AG10803 (cell line): Measurements from ENCODE around the gene CLIC1.

Experiments used
- DNase-seq: peaks from one replicate; pipeline ENCODE4 v3.0.0; 2010; ENCODE audit warnings: low read depth
- H3K4me3 ChIP-seq: 2 replicates; pipeline ENCODE4 v1.5.1; 2011; ENCODE audit warnings: mild to moderate bottlenecking, low read length, control low read depth
- CTCF ChIP-seq: conservative IDR thresholded peaks from 2 replicates; pipeline ENCODE4 v1.5.1; 2011; ENCODE audit warnings: mild to moderate bottlenecking, low read length, control low read depth, inconsistent platforms

The CLIC1 gene

DNA sequence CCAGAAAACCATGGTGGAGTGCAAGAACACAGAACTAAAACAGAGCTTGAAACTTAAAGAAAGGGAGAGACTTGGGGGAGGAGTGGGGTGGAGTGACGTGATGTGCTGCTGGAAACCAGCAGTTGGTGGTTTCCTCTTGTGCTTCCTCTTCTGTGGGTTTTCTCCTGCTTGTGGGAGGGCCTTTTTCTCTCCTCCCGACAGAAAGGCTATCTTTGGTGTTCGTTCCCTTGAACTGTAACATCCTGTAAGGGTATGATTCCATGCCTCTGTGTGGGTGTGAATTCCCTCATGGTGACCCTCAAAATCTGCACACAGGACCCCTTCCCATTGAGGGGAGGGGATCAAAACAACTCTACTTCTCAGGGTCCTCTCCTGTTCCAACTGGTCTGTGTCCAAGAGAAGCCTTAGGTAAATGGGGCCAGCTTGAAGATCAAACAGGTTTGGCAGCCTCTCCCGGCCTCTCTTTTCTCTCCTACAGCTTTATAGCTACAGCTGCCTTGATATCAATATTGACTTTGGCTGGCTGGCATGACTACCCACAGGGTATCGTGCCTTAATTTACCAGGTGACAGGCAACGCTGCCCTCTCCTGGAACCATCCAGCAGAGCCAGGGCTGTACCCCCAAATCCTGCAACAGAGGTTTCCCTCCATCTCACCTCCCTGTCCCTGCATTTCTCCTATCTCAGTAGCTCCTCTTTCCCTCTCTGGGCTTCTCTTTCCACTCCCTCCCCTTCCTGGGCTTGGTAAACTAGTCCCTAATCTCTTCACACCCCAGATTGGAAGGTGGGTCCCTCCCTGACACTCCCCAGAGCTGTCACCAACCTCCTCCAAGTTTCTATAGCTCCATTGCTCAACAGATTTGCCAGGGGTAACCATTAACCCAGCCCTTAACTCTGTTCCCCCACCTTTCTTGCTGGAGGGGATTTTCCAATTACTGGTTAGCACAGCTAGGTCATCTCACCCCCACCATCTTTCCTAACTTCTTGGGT, 2.0 kb upstream of the CLIC1 start:
- H3K4me3 ChIP-seq, result peak overlapping the region; percentile 24
- peak; percentile 32 for TF ChIP-seq CTCF
- peak; percentile 80 for DNase-seq

DNA sequence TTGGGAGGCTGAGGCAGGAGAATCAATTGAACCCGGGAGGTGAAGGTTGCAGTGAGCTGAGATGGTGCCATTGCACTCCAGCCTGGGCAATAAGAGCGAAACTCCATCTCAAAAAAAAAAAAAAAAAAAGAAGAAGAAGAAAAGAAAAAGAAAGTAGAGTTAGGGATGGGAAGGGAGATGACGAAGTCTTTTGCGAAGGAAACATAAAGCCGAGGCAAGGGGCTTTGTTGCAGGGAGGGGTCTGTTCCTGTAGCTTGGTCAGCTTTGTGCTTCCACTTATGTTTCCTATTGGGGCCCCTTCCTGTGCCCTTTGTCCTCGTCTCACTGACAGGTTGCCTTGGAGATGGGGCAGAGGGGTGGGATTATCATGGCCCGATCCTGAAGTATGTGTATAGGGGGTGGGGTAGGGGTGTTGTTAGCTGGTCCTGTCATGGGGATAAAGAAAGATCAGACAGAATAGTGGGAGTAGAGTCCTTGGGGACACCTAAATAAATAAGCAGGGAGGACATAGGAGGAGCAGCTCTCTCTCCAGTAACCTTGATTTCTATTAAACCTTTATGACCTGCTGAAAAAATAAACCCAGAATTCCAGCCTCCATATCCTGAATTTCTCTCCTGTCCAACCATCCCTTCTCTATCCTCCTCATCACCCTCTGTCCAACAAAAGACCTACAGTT, 1.1 kb upstream of the CLIC1 start:
- no peak for TF ChIP-seq CTCF
- H3K4me3 ChIP-seq, result peak overlapping the region; percentile 24
- DNase-seq, result no peak

- DNase-seq, result no peak
- H3K4me3 ChIP-seq, result peak overlapping the region; percentile 99
- no peak for TF ChIP-seq CTCF
Observed at GRCh38 chr6:31736768-31737314, 511 bp upstream of the CLIC1 start.

GRCh38 chr6:31734821-31735406, 1.4 kb downstream of the CLIC1 start:
- TF ChIP-seq CTCF, result no peak
- H3K4me3 ChIP-seq, result peak overlapping the region; percentile 99
- DNase-seq, result peak; percentile 61

GRCh38 chr6:31734247-31734820, 2.0 kb downstream of the CLIC1 start:
- peak overlapping the region; percentile 99 for H3K4me3 ChIP-seq
- DNase-seq, result no peak
- no peak for TF ChIP-seq CTCF

GRCh38 chr6:31733734-31734133, 2.6 kb downstream of the CLIC1 start:
- DNase-seq, result no peak
- peak overlapping the region; percentile 99 for H3K4me3 ChIP-seq
- TF ChIP-seq CTCF, result no peak
